Stimulated activated CD4-positive, alpha-beta T cell treated with anti-CD3 and anti-CD28 coated beads, Interleukin-1b, Interleukin-23, amount 100 ng/mL, for 4 hours (primary cell): ENCODE measurements around the gene TTC22.

Experiments
- DNase-seq, 2 donors: peaks; one replicate each; pipeline ENCODE4 v3.0.0-alpha.2; 2020; ENCODE audit warnings: low read depth in 2 of 2

The TTC22 gene

GRCh38 chr1:54834007-54834541 lies 33.0 kb upstream of the TTC22 start:
- no peak for DNase-seq

- no peak for DNase-seq
Measured at GRCh38 chr1:54833121-54833520, 32.0 kb upstream of the TTC22 start.

- DNase-seq = no peak
Measured at GRCh38 chr1:54826226-54826816, 25.2 kb upstream of the TTC22 start.

DNA sequence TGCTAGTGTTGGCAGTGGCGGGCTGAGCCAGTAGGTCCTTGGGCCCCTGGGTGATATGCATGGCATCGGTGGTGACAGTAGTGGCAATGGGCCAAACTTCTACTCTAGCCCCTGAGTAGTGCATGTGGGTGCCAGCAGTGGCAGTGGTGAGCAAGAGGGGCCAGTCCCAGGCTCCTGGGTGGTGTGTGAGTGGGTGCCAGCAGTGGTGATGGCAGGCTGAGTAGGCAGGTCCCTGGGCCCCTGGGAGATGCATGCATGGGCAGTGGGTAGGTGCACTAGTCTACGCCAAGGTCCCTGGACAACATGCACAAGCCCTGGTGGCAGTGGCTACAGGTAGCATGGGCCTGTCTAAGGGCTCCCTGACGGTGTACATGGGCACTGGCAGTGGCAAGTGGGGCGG lies 24.6 kb upstream of the TTC22 start:
- no peak for DNase-seq

- no peak for DNase-seq
Measured at GRCh38 chr1:54823670-54824069, 22.5 kb upstream of the TTC22 start.

GRCh38 chr1:54819733-54820132 lies 18.6 kb upstream of the TTC22 start:
- DNase-seq = no peak

DNA sequence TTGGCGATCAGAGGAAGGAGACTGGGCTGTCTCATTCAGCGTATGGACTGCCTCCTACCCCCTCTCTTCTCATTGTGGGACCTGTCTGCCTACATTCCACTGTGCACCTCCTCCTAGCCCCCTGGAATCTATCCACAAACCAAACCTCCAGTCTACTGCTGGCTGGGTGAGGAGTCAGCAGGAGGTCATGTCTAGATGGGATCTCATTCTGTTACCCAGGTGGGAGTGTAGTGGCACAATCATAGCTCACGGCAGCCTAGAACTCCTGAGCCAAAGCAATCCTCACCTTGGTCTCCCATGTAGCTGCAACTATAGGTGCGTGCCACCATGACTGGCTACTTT lies 18.0 kb upstream of the TTC22 start:
- DNase-seq = no peak

DNA sequence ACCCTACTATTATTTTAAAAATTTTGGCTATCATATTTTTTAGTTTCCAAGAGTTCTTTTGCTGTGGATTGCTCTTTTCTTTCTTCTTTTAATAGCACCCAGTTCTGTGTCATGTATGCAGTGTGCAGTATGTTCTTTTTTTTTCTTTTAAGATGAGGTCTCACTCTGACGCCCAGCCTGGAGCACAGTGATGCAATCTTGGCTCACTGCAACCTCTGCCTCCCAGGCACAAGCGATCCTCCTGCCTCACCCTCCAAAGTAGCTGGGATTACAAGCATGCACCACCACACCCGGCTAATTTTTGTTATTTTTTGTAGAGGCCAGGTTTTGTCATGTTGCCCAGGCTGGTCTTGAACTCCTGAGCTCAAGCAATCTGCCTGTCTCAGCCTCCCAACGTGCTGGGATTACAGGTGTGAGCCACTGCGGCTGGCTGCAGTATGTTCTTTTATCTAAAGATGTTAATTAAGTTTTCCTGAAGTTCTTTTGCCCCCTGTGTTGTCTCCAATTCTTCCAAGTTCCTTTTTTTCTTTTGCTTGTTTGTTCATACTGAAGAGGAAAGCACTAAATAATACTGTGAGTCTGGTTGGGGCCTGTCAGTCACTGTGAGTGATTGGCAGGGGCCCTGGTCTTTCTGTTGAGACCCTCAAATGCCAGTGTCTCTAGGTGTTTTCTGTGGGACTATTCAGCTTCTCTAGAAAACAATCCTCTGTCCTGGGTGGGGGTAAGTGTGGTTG lies 17.5 kb upstream of the TTC22 start:
- DNase-seq = no peak

DNA sequence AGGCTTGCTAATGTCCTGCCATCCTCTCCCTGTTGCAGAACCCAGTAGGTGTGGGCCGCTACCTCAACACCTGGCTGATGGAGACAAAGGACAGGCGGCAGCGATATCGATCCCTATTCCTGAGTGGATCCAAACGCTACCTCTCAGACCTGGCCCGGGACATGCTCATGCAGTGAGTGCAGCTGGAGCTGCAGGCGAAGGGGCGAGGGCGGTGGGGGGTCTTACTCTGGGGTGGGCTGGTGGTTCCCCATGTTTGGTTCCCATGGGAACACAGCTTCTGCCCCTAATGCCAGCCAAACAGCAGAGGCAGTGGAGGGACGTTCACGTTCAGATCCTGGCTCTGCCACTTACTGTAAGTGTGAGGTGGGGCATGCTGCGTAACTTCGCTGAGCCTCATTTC lies 15.8 kb upstream of the TTC22 start:
- no peak for DNase-seq

DNA sequence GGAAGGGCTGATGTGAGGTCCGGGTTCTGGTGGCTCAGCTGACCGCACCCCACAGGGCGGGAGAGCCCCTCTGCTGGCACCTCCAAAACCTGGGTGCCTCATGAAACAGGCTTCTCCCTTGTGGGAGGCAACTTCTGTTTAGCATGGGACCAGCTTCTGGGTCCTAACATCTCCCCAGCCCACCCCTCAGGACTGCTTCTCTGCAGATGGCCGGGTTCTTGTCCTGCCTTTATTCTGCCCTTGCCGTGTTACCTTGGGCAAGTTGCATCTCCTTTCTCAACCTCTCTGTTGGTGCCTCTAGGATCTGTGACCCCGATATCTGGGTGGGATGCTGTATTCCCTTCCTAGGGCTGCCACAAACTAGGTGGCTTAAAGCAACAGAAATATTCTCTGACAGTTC lies 15.0 kb upstream of the TTC22 start:
- no peak for DNase-seq

DNA sequence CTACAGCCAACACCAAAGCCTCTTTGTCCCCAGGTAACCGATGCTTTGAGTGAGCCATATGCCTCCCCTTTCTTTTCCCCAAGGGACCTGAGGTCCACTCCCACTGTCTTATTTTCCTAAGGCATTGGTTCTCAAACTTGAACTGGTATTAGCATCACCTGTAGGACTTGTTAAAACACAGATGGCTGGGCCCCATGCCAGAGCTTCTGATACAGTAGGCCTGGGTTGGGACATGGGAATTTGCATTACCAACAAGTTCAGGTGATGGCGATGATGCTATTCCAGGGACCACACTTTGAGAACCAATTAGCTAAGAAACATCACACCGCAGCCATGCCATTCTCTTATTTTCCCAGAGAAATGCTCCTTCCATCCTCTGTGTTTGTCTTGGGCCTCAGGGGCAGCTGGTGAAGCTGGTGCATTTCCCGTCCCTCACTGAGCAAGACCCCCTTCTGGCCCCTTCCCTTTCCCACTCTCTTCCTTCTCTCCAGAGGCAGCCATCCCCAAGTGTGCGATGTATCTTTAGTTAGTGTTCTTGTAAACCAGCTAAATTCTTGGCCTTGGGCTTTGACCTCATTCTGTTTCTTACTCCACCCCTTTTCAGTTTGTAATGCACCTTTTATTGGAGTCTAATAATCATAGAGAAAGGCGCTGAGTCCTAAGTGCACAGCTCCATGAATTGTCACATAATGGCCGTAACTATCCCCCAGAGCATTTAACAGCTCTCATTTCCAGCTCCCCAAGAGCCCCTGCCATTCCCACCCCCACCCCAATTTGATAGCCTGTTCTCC lies 14.2 kb upstream of the TTC22 start:
- no peak for DNase-seq

DNA sequence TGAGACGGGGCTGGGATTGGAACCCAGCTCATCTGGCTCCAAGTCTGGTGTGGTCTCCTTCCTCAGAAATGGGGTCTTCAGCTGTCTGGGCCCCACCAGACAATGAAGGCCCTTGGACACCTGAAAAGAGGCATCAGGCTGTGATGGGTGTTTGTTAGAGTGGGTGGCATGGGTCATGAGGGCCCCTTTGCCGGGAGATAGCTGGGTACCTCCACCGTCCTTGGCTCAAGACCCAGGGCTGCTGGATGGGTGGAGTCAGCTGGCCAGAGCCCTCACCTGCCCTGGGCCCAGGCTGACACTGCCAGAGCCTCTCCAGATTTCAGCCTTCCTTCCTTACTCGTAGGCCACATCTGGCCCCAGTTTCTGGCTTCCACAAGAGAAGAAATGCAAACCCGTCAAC lies 13.4 kb upstream of the TTC22 start:
- DNase-seq = no peak

- no peak for DNase-seq
Measured at GRCh38 chr1:54814126-54814498, 13.0 kb upstream of the TTC22 start.

DNA sequence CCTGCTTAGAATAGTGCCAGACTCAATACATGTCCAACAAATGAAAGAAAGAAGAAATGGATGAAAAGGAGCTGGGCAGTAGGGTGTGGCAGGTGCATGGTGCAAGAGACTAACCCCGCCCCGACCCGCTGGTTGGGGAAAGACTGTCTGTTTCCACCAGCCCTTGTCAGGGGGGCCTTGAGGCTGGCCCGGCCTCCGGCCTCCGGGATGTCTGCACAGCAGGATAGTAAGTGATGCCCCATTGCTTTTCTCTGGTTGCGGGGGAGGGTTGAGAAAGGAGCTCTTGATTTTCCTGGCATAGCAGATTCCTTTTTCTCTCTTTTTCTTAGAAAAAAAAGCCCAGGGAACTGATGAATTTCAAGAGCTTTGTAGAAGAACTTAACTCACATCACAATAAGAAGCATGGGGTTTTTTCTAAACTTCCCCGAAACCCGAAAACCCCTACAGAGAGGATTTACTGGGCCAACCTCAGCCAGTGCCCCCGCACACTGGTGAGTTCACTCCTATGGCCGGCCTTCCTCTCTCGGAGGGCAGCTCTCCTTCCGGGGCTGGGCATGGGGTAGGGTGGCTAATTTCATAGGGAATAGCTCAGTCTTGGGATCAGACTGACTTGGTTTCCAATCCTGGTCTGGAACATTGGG lies 12.5 kb upstream of the TTC22 start:
- no peak for DNase-seq

DNA sequence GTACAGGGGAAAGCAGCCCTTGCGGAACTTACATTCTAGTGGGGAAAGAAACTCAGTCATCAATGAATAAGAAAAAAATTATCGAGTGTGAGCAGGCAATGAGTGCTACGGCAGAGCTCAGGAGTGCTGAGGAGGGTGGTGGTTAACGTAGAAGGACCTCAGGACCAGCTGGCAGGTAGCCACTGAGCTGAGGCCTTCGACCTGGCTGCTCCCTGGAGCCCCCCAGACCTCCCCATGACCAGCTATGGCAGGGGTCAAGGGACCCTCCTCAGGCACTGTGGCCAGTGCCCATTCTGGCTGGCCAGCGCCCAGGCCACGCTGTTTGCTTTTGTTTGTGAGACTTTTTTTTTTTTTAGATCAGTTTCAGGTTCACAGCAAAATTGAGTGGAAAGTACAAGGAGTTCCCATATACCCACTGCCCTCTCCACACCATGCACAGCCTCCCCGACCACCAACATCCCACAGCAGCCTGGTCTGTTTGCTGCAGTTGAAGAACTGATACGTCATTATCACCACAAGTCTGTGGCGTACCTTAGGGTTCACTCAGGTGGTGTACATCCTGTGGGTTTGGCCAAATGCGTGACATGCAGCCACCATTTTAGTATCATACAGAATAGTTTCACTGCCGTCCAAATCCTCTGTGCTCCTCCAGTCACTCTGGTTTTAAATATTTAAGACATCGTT lies 11.8 kb upstream of the TTC22 start:
- no peak for DNase-seq

DNA sequence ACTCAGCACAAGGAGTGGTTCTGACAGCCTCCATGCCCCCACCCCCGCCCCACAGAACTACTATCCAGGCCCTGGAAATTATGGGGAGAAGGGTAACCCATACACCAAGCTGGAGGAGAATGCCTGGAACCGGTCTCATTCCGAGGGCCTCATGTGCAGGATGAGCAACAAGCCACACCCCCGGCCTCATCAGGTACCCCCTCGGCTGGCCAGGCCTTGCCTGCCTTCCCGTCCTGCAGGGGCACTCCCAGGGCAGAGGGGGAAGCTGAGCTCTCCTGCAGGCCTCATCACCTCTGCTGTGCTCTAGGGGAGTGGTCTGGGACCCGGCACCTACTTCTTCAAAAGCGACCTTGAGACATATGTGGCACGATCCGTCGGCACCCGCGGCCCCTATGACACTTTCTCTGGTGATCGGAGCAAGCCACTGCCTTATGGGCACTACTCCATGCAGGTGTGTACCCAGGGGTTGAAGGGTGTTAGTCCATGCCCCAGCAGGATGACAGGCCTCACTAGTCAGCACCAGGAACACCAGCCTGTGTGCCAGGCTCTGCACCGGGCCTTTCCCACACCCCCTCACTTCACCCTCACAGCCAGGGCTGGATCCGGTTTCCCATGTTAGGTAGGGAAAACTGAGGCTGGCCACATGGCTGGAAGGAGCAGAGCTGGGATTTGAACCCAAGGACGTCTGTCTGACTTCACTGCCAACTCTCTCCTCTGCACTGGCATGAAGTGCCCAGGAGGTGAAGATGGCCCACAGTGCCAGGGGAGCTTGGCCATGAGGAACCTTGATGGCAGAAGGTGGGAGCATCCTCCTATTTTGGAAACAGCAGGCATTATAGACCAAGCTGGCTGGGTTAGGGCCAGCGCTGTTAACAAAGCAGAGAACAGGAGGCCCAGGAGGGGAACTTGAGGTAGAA lies 10.9 kb upstream of the TTC22 start:
- no peak for DNase-seq

- DNase-seq = no peak
Measured at GRCh38 chr1:54811066-54811465, 9.9 kb upstream of the TTC22 start.

GRCh38 chr1:54810153-54810942 lies 9.2 kb upstream of the TTC22 start:
- DNase-seq = peak; percentile 52 to 64

GRCh38 chr1:54809496-54810074 lies 8.5 kb upstream of the TTC22 start:
- no peak for DNase-seq
